HEK293T (cell line): ENCODE results near the gene UBE2G1.
"Not testable (repeated sequence)": the region's sequence is repeated elsewhere in the genome, so short reads cannot be mapped to it uniquely, and the experiment has no call there.

Source experiments
- ARNT ChIP-seq: fragments of 450-650 bp; IDR thresholded peaks from 2 replicates; pipeline ENCODE4 v1.6.1; 2017; ENCODE audit warnings: mild to moderate bottlenecking
- BHLHE40 ChIP-seq: fragments of 450-650 bp; IDR thresholded peaks from 2 replicates; pipeline ENCODE4 v1.6.1; 2016; ENCODE audit warnings: mild to moderate bottlenecking, moderate library complexity, borderline replicate concordance
- CTBP1 ChIP-seq: fragments of 450-650 bp; IDR thresholded peaks from 2 replicates; pipeline ENCODE4 v1.6.1; 2016; ENCODE audit warnings: borderline replicate concordance
- FOXA1 ChIP-seq: fragments of 450-650 bp; IDR thresholded peaks from 2 replicates; pipeline ENCODE4 v1.6.1; 2016; ENCODE audit warnings: mild to moderate bottlenecking
- FOXK2 ChIP-seq: fragments of 450-650 bp; IDR thresholded peaks from 2 replicates; pipeline ENCODE4 v1.6.1; 2016; ENCODE audit warnings: mild to moderate bottlenecking
- FOXM1 ChIP-seq: fragments of 450-650 bp; IDR thresholded peaks from 2 replicates; pipeline ENCODE4 v1.6.1; 2017; ENCODE audit warnings: mild to moderate bottlenecking, borderline replicate concordance
- HDGF ChIP-seq: fragments of 450-650 bp; IDR thresholded peaks from 2 replicates; pipeline ENCODE4 v1.6.1; 2017; ENCODE audit warnings: antibody characterized with exemption, borderline replicate concordance
- NFRKB ChIP-seq: fragments of 450-650 bp; IDR thresholded peaks from 2 replicates; pipeline ENCODE4 v1.6.1; 2016; ENCODE audit warnings: mild to moderate bottlenecking, moderate library complexity
- PKNOX1 ChIP-seq: fragments of 450-650 bp; IDR thresholded peaks from 2 replicates; pipeline ENCODE4 v1.6.1; 2016
- SP1 ChIP-seq: fragments of 450-650 bp; IDR thresholded peaks from 2 replicates; pipeline ENCODE4 v1.6.1; 2017
- TARDBP ChIP-seq: fragments of 450-650 bp; IDR thresholded peaks from 2 replicates; pipeline ENCODE4 v1.6.1; 2016
- ZNF384 ChIP-seq: fragments of 450-650 bp; IDR thresholded peaks from 2 replicates; pipeline ENCODE4 v1.6.1; 2016

GRCh38 chr17:4377247-4377646 is 10.8 kb upstream of the UBE2G1 start:
- not testable (repeated sequence) for TF ChIP-seq FOXM1, FOXK2, TARDBP, SP1, ZNF384, FOXA1, HDGF, ARNT, NFRKB, PKNOX1, BHLHE40, CTBP1
